NCI-H526 (cell line): ENCODE data around the gene ZNF655.

Experiments used
- DNase-seq, 2 experiments: peaks; one replicate each; lab custom pipeline; 2025; lab: John Stamatoyannopoulos, UW

Gene ZNF655

GRCh38 chr7:99606531-99606930 is 48.1 kb downstream of the ZNF655 start:
- DNase-seq: no peak

GRCh38 chr7:99607548-99607947 is 49.1 kb downstream of the ZNF655 start:
- DNase-seq: no peak

- DNase-seq: no peak
Measured at GRCh38 chr7:99614495-99614894, 56.1 kb downstream of the ZNF655 start.

GRCh38 chr7:99615989-99616358 is 57.5 kb downstream of the ZNF655 start:
- no peak for DNase-seq

- peak; percentile 95 to 98 for DNase-seq
Measured at GRCh38 chr7:99616359-99617191, 58.1 kb downstream of the ZNF655 start, which contains the start of gene ZSCAN25. Gene ZSCAN25 (plus strand): TSS chr7:99616946. CDS start chr7:99619607, 2,661 bp downstream.

GRCh38 chr7:99617192-99617781 is 58.8 kb downstream of the ZNF655 start:
- no peak for DNase-seq

GRCh38 chr7:99618726-99619125 is 60.3 kb downstream of the ZNF655 start:
- no peak for DNase-seq

GRCh38 chr7:99619571-99620130 is 61.2 kb downstream of the ZNF655 start:
- DNase-seq: no peak

- DNase-seq: no peak
Measured at GRCh38 chr7:99621271-99621670, 62.8 kb downstream of the ZNF655 start.

GRCh38 chr7:99622596-99622995 is 64.2 kb downstream of the ZNF655 start:
- DNase-seq: no peak

- DNase-seq: no peak
Measured at GRCh38 chr7:99623091-99623693, 64.8 kb downstream of the ZNF655 start.

- DNase-seq: no peak
Measured at GRCh38 chr7:99623702-99624447, 65.4 kb downstream of the ZNF655 start.

- DNase-seq: no peak
Measured at GRCh38 chr7:99624484-99624883, 66.0 kb downstream of the ZNF655 start.

GRCh38 chr7:99625321-99625720 is 66.9 kb downstream of the ZNF655 start:
- DNase-seq: no peak

GRCh38 chr7:99625961-99626360 is 67.5 kb downstream of the ZNF655 start:
- DNase-seq: no peak
